H4 (cell line): ENCODE measurements around the gene IL20RB. TPM values are rescaled to one million over a fixed set of nuclear protein-coding genes. Genes with fewer than 3 reads are reported as not detected.
A peak's percentile ranks its signal among the peaks of the same experiment; 100 is the strongest.
"Not testable (repeated sequence)": the region's sequence is repeated elsewhere in the genome, so short reads cannot be mapped to it uniquely, and the experiment has no call there.

ENCODE experiments used
- DNase-seq: peaks from one replicate; pipeline ENCODE4 v3.0.0-alpha.2; 2015; ENCODE audit warnings: low spot score
- total RNA-seq: library from RNA; depleted of rRNA; stranded (reverse); fragments of >200 nt; shearing (Covaris generic); gene quantifications from 2 replicates; pipeline ENCODE4 v1.2.3, GENCODE V29; 2014

The IL20RB gene
- total RNA-seq, 1 experiment from 2014 or later = 61.5 TPM

DNA sequence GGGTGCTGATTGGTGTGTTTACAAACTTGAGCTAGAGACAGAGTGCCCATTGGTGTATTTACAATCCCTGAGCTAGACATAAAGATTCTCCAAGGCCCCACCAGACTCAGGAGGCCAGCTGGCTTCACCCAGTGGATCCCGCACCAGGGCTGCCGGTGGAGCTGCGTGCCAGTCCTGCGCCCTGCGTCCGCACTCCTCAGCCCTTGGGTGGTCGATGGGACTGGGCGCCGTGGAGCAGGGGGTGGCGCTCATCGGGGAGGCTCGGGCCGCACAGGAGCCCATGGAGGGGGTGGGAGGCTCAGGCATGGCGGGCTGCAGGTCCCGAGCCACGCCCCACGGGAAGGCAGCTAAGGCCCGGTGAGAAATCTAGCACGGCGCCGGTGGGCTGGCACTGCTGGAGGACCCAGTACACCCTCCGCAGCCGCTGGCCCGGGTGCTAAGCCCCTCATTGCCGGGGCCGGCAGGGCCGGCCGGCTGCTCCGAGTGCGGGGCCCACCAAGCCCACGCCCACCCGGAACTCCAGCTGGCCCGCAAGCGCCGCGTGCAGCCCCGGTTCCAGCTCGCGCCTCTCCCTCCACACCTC is 29.7 kb downstream of the IL20RB start:
- DNase-seq = not testable (repeated sequence)

DNA sequence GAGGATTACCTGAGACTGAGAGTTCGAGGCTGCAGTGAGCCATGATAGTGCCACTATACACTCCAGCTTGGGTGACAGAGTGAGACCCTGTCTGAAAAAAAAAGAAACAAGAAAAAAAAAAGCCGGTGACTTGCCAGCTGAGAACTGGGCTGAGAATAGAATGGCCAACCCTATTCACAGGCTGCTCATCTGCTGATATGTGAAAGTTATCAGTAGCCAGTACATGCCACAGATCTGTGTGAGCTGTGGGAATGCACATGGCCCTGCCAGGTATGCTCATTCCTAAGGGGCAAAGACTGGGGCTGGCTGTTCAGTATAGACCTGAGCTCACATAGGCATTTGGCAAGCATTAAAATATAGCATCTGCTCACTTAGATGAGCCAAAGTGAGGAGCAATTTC is 30.9 kb downstream of the IL20RB start:
- no peak for DNase-seq

DNA sequence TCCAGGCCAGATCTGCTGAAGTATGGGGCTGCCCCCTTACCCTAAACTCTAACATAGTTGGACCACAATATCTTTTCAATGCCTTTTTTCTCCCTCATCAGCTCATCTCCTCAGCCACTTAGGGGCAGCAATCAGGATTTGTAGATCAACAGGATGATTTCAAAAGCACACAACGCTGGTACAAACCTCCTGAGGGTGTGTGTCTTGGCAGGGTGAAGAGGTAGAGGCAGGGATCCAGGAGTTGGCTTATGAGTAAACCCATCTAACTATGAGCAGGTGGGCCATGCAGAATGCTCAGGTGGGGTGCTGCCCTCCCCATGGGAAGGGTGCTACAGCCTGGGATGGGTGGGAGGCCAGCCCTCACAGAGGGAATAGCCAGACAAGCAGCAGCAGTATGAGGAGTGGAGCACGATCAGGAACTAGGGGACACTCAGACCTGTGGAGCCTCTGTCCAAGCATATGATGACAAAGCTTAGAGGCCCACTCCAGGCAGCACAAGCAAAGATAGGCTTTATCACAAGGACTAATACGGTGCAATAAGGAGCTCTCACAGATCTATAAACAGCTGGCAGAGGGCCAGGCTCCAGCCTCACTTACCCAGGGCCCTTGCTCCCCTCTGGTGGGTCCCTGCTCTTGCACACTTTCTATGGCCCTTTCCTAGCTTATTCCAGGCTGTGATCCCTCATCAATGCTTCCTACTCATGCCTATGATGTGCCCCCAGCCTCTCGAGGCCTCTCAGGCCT is 32.2 kb downstream of the IL20RB start:
- no peak for DNase-seq

DNA sequence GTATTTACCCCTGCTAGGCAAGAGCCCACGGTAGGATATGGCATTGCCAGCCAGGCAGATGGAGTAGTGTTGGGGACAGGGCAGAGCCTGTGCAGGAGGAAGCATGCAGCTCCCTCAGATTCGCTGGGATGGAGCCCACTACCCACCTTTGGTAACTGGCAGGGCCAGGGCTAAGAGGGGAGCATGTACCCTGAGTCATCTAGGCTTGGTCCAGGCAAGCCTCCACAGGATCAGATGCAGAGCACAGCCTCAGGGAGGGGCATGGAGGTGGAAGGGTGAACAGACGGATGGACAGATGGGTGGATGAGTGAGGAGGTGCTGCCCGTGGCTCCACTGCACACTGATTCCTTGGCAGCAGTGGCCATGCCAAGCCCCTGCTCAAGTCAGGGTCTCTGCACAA is 33.0 kb downstream of the IL20RB start:
- DNase-seq = no peak

DNA sequence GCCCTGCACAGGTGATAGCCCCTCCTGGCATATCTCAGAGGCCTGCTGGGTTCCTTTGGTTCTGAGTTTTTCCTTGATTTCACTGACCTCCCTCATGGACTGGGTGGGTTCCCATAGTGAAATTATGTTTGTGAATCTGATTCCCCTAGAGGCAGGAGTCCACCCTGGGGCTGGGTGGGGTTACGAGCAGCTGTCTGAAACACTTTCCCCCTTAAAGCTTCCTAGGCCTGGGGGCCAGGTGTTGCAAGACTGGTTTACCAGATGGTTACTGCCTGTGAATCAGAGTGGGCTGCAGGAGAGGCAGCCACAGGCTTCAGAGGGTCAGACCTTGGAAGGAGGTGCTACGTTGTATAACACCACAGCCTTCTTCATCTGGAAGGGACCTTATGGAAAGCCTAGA is 34.3 kb downstream of the IL20RB start:
- no peak for DNase-seq

DNA sequence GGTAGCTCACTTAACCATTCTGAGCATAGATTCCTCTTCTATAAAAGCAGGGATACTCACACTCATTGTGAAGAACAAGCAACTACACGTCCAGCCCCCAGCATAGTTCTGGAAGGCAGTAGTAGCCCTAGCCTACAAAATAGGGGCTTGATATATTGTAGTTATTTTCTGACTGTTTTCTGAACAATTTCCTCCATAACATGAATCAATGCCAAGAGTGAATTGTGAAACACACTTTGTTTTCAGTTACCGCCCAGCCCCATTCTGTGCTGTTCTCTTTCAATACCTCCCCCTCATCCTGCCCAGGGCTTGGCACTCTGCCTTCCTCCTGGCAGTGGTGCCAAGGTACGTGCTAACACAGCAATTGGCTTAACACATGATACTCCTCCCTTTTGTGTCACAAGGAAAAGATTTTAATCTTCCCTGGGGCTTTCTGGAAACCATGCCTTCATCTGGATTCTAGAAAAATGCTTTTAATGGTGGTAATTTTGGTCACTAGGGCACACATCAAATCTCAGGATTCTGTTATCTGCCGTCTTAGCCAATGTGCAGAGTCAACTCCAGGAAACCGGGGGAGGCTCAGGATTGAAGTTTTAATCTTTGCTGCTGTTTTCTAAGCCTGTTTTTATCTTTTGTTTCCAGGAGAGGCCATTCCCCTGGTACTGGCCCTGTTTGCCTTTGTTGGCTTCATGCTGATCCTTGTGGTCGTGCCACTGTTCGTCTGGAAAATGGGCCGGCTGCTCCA is 37.2 kb downstream of the IL20RB start:
- DNase-seq = peak; percentile 94

DNA sequence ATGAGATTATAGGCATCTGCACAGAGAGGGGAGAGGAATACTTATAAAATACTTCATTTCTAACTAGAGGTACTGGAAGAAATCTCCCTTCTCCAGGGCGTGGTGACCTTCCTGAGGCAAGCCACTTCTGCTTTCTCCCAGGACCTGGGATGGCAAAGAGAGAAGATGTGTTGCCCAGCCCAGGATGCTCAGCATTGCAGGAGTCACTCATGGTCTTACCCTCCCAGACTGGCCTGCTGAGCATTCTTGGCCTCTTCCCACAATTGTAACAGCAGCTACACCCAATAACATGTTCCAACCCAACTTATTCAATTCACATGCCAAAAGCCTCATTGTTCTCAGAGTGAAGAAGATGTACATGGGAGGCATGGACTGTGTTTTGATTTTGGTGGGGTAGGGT is 37.9 kb downstream of the IL20RB start:
- no peak for DNase-seq

DNA sequence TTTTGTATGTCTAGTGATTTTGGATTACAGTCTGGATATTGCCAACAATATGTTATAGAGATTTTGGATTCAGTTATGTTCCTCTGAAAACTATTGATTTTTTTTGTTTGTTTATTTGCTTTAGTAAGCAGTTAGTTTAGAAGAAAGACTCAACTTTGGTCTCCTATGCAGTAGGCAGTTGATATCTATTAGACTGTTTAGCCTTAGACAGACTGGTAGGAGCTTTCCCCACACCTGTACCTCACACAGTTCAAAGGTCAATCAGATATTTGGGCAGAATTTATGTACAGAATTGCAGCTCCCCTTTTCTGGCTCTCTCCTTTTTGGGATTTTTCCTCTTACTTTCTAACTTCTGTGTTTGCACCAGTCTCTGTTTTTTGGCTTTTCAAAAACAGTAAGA is 42.3 kb downstream of the IL20RB start:
- no peak for DNase-seq

DNA sequence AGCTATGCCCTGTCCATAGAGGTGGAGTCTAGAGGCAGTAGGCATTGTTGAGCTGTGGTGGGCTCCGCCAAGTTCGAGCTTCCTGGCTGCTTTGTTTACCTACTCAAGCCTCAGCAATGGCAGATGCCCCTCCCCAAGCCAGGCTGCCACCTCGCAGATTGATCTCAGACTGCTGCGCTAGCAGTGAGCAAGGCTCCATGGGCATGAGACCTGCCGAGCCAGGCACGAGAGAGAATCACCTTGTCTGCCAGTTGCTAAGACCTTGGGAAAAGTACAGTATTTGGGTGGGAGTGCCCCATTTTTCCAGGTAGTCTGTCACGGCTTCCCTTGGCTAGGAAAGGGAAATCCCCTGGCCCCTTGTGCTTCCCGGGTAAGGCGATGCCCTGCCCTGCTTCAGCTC is 49.6 kb downstream of the IL20RB start:
- DNase-seq = not testable (repeated sequence)

DNA sequence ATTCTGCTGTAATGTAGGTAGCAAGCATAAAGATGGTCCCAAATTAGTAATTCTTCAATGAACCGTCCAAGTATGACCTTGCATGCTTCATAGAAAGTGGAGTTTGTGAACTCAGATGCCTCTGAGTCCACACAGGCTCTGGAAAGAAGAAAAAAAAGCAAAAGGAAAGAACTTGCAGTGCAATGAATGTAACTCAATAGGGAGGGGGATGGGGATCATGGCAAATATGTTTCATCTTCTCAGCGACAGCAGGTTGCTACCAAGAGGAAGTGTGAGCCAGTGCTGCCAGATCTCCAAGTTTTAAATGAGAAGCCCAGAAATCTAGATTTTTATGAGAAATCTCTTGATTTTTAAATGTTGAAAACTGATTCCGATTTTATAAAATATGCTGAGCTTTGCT is 50.3 kb downstream of the IL20RB start:
- no peak for DNase-seq

DNA sequence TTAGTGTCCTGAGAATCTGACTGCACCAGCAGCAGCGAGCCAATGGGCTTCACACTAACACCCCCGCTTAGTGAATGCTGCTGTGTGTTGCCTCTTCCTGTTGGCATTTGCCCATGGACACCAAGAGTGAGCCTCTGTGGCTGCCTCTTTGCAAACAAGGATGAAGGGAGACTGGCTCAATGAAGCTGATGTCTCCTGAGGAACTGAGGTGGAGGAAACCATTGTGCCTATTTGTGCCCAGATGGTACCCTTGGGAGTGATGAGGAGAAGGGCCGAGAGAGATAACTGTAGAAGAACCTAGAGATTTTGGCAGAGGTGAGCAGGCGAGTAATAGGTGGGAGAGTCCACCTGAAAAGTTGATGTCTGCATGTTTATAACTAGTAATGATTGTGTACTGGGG is 51.2 kb downstream of the IL20RB start:
- DNase-seq = no peak

DNA sequence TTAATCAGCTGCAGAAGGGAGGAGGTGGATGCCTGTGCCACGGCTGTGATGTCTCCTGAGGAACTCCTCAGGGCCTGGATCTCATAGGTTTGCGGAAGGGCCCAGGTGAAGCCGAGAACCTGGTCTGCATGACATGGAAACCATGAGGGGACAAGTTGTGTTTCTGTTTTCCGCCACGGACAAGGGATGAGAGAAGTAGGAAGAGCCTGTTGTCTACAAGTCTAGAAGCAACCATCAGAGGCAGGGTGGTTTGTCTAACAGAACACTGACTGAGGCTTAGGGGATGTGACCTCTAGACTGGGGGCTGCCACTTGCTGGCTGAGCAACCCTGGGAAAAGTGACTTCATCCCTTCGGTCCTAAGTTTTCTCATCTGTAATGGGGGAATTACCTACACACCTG is 52.4 kb downstream of the IL20RB start:
- DNase-seq = no peak

DNA sequence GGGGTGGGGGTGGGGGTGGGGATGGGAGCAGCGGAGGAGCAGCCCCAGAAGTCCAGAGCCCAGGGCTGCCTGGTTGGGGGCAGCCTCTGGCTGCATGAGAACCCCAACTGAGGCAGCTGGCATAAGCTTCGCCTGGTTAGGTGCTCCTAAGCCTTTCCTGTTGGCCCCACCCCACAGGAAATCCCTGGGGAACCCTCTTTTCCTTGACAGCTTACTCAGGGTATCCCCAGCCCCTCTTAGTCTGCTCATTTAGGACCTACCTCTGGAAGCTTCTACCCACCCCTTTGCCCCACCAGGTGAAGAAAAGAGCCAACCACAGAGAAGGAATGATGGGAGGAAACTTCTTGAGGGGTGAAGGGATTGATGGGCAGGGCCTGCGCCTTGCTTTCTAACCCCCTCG is 53.4 kb downstream of the IL20RB start:
- DNase-seq = no peak

DNA sequence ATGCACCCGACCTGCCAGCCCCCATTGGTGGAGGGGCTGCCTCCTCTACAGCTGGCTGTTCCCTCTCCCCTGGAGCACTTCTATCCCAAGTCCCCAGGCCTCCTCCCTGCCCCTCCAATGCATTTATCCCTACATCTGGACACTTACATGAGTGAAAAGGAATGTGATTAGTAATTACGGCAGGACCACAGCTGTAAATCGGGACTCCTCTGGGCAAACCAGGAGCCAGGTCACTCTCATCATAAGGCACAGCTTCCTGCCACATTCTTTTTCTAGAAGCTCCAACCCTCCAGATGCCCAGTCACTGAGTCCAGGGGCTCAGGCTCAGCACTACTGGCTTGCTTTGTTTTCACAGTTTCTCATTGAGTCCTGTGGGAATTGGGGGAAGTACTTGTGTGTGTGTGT is 54.3 kb downstream of the IL20RB start:
- DNase-seq = peak; percentile 44

DNA sequence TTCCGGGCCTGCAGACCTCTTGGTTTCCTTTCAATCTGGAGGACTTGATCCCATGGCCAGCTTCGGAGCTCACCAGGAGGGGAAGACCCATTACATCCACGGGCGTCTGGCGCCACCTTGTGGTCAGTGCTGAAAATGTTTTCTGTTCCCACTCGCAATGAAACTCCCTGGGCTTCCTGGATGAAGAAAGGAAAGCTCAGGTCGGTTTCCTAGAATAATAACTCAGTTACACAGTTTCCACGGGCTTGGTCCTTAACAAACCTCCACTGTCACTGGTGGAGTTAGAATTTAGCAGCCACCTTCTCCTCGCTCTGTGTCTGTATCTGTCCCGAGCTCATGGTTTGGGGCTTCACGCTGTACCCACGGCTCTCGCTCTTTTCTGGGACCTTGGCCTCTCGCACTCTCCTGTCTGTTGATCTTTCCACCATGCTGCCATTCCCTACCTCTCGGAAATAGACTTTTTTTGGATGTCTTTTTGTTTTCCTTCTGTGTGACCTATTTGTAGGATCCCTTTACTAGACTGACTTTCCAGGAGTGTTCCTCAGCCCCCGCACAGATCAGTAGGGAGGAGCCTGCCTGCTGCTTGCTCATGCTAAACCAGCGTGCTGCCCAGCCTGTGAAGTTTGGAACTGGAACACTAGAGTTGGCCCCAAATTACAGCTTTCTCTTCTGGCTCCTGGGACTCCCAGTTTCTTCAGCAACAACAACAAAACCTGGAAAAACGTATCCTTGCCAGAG is 56.3 kb downstream of the IL20RB start:
- peak; percentile 85 for DNase-seq

DNA sequence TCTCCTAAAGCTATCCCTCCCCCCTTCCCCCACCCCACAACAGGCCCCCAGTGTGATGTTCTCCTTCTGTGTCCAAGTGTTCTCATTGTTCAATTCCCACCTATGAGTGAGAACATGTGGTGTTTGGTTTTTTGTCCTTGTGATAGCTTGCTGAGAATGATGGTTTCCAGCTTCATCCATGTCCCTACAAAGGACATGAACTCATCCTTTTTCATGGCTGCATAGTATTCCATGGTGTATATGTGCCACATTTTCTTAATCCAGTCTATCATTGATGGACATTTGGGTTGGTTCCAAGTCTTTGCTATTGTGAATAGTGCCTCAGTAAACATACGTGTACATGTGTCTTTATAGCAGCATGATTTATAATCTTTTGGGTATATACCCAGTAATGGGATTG is 59.5 kb downstream of the IL20RB start:
- DNase-seq = not testable (repeated sequence)

DNA sequence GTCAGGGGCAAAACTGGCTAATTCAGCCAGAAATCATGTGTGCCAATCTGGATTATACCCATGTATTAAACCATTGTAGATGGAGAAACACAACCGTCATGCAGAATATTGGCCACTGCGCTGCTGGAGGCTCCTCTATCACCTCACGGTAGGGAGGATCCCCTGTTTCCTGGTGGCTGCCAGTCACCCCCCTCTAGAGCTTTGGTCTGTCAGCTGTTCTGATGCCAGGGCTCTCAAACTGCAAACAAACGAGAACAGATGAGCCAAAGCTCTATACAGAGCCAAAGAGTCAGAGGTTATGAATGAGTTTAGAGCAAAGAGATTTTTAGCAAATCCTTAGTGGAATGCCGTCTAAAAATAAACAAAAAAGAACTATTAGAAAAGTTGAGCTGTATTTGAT is 62.5 kb downstream of the IL20RB start:
- no peak for DNase-seq

DNA sequence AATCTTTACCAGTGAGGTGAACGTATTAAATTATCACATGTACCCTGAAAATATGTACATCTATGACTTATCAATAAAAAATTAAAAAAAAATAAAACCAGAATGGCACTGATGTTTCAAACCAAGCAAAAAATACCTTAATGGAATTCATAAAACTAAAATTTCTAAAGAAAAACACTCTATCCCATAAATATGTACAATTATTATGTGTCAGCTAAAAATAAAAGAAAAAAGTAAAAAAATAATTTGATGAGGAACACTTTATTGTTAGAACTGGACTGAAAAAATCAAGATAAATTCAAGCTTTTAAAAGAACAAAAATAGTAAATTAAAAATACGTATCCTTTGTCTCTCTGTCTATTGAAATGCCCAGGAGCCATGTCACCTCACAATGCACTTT is 63.1 kb downstream of the IL20RB start:
- DNase-seq = no peak

DNA sequence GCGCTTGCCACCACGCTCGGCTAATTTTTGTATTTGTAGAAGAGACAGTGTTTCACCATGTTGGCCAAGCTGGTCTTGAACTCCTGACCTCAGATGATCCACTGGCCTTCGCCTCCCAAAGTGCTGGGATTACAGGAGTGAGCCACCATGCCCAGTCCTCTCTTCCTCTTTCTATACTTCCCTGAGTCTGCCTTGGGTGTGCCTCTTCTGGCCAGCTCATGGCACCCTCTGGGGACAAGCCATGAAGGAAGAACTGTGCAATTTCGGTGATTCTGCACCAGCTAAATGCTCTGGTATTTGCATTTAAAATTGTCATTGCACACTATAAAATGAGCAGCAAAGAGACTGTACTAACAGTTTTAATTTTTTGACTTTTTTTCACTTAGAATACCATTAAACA is 66.6 kb downstream of the IL20RB start:
- DNase-seq = no peak

DNA sequence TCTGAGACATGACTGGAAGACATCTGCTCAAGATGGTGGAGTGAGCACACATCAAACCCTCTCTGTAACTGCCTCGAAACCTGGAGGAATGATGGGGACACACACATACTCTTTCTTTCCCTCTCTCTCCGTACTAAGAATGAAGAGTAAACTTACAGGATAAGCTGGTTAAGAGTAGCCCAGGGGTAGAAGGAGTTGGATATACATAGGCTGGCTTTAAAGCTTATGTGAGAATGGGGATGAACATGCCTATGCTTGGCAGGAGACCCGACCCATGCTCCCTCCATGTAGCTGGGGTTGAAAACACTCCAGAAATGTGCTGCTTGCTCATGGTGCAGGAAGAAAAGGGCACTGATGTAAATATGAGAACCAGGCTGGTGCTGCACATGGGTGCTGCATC is 68.9 kb downstream of the IL20RB start:
- DNase-seq = no peak

DNA sequence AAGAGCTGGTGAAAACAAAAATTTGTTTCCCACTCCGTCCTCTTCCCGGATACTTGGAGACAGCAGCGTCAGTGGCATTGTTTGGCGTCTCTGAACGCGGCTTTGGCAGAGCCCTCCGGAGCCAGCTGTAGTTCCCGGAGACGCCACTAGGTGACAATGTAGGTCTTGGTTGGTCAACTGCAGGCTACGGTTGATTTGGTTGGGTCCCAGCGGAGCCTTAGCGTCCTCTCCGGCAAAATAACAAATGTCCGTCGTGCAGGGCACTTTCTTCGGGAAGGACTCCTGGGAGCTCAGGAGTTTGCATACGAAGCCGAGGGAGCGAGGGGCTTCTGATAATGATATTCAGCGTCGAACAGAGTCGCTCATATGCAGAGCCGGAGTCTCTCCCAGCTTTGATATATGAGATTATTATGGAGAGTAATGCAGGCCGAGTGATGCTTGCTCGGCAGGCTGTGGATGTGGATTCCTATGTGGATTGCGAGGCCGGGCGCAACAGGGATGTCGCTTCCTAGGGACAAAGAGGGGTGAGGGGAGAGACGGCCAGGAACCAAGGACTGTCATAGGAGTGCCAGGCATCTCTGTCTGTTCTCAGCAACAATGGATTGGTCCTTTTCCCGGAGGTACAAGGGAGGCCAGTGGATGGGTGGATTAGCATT is 74.8 kb downstream of the IL20RB start:
- peak; percentile 67 for DNase-seq

DNA sequence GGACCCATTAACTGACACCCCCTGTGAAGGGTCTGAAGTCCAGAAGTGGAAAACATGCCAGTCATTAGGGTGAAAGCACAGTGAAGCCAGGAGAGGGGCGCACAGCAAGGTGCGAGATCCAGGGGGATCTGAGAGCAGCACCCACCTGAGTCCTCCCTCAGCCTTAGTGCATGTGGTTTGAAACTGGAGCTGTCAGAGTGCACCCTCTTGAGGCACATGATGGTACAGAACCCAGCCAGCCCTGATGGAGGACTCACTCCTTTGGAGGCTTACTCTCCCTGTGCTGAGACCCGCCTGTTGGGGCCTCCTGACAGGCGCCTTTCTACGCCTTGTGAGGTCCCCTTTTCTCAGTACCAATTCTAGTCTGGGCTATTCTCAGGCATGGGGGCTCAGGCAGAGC is 77.8 kb downstream of the IL20RB start:
- peak; percentile 43 for DNase-seq
